NT2/D1 (cell line): ENCODE data around the gene GTF2IRD2.
"Not testable (repeated sequence)": the region's sequence is repeated elsewhere in the genome, so short reads cannot be mapped to it uniquely, and the experiment has no call there.

Experiments
- DNase-seq: peaks from one replicate; pipeline ENCODE4 v3.0.0-alpha.2; 2011; ENCODE audit warnings: low read depth, low spot score
- H3K27me3 ChIP-seq: 2 replicates; pipeline ENCODE4 v1.6.0; 2011; ENCODE audit warnings: mild to moderate bottlenecking; ENCODE audit not compliant: insufficient read length, insufficient read depth
- H3K36me3 ChIP-seq: 2 replicates; pipeline ENCODE4 v1.6.1; 2011; ENCODE audit warnings: mild to moderate bottlenecking, low read length, mixed read lengths; ENCODE audit not compliant: insufficient read depth, insufficient read length
- H3K4me1 ChIP-seq: 2 replicates; pipeline ENCODE4 v1.5.1; 2011; ENCODE audit not compliant: insufficient read depth, insufficient read length
- H3K4me3 ChIP-seq: 2 replicates; pipeline ENCODE4 v1.5.1; 2011; ENCODE audit warnings: low read depth; ENCODE audit not compliant: insufficient read length
- H3K9ac ChIP-seq: 2 replicates; pipeline ENCODE4 v1.6.0; 2011; ENCODE audit warnings: low read depth; ENCODE audit not compliant: insufficient read length
- H3K9me3 ChIP-seq: 2 replicates; pipeline ENCODE4 v1.5.1; 2011; ENCODE audit warnings: mild to moderate bottlenecking, low read length; ENCODE audit not compliant: insufficient read depth

GTF2IRD2 gene

GRCh38 chr7:74753921-74754482 is 97.4 kb downstream of the GTF2IRD2 start:
- not testable (repeated sequence) for H3K4me3 ChIP-seq, H3K36me3 ChIP-seq, H3K9me3 ChIP-seq, DNase-seq, H3K4me1 ChIP-seq, H3K27me3 ChIP-seq, H3K9ac ChIP-seq
